Stimulated activated CD8-positive, alpha-beta memory T cell treated with anti-CD3 and anti-CD28 coated beads, Interleukin-4, amount 100 ng/mL, for 48 hours (primary cell): ENCODE measurements around the gene PEX12.
"Not testable (repeated sequence)": the region's sequence is repeated elsewhere in the genome, so short reads cannot be mapped to it uniquely, and the experiment has no call there.

ENCODE experiments used
- DNase-seq: peaks from one replicate; pipeline ENCODE4 v3.0.0-alpha.2; 2020

PEX12 gene

DNA sequence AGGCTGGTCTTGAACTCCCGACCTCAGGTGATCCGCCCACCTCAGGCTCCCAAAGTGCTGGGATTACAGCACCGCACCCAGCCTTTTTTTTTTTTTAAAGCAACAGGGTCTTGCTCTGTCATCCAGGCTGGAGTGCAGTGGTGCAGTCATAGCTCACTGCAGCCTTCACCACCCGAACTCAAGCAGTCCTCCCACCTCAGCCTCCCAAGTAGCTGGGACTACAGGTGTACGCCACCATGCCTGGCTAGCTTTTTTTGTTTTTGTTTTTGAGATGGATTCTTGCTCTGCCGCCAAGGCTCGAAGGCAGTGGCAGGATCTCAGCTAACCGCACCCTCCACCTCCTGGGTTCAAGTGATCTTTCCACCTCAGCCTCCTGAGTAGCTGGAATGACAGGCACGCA, 43.0 kb downstream of the PEX12 start:
- DNase-seq, result not testable (repeated sequence)

DNA sequence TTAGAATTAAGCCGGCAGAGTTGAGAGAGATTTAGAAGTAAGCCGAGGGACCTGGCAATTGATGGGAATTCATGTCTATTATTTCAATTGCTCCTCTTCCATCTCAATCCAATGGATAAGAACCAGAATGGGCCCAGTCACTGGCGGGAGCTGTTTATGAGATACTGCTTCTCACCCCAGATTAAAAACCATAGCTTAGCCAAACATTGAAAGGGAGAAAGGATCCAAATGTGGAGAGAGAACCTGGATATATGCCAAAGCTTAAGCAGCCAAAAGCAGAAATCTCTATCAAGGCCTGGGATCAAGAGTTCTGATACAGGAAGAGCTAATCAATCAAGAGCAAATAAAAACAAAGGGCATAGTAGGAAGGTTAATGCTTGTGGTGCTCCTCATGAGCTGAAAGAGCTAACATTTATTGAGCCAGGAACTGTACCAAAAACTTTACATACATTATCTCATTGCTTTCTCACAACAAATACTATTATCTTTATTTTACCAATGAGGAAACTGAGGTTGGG, 43.7 kb downstream of the PEX12 start:
- no peak for DNase-seq

GRCh38 chr17:35531160-35531559, 47.2 kb downstream of the PEX12 start:
- no peak for DNase-seq

DNA sequence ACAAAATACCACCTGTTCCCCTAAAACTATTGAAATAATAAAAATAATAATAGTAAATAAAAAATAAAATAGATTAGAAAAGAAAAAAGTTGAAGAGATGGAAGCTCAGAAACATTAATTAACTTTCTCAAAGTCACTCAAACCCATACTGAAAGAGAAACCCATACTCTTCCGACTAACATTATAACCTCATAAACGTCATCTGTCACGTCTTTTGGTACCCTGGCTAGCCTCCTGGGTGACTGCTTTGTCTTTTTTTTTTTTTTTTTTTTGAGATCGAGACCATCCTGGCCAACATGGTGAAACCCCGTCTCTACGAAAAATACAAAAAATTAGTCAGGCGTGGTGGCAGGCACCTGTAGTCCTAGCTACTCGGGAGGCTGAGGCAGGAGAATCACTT, 48.5 kb downstream of the PEX12 start:
- no peak for DNase-seq

DNA sequence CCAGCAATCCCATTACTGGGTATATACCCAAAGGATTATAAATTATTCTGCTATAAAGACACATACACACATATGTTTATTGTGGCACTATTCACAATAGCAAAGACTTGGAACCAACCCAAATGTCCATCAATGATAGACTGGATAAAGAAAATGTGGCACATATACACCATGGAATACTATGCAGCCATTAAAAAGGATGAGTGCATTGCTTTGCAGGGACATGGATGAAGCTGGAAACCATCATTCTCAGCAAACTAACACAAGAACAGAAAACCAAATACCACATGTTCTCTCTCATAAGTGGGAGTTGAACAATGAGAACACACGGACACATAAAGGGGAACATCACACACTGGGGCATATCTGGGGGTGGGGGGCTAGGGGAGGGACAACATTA, 49.0 kb downstream of the PEX12 start:
- not testable (repeated sequence) for DNase-seq
